ENCODE measurements around the gene NAALADL2. TPM values are rescaled to one million over a fixed set of nuclear protein-coding genes. Genes with fewer than 3 reads are reported as not detected.

The NAALADL2 gene
- total and polyA plus RNA-seq, 2 of the 4 experiments (the other 2 are of a cell fraction) = 3.8 to 19.2 TPM

DNA sequence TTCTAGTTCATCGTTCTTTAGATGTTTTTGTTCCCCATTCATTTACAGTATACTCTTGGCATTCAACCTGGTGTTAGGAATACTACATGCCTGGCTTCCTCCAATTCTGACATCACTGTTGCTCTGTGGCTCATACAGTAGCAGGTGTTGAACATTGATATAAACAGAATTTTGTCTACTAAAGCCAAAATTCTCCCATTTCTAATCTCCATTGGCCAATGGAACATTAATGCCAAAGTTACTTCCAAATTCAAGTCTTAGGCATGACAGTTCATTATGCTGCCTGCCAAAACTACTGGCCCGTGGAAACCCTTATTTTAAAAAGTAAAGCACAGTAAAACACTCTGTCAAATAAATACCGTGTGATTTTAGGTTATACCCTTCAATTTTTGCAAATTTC is 368.0 kb downstream of the NAALADL2 start:
- BruUV-seq (replicated peaks) = no TSS peak
- ATAC-seq (ENCODE audit: low read depth) (no peak), DNase-seq (no peak)
- no peak overlapping the region for H3K18ac ChIP-seq (ENCODE audit: low read depth, low read length)
- no peak overlapping the region for H3K56ac ChIP-seq (ENCODE audit: extremely low read depth, insufficient read depth, low read length)
- no peak overlapping the region for H3K4ac ChIP-seq (ENCODE audit: low read depth, low read length)
- H4K91ac ChIP-seq (ENCODE audit: insufficient read depth, low read depth, low read length) = no peak overlapping the region
- no peak overlapping the region for H3K4me3 ChIP-seq (ENCODE audit: insufficient read depth, low read depth, low read length)
- no peak overlapping the region for H3K9ac ChIP-seq (ENCODE audit: low read depth, low read length)
- intact Hi-C loops (cut with micrococcal nuclease) = no loop called here
- no peak overlapping the region for H3K14ac ChIP-seq (replicated peaks; ENCODE audit: low read depth, low read length)
- TF ChIP-seq SMC3 (IDR thresholded peaks at IDR 0.05; ENCODE audit: low read depth, low read length) = no peak
- no peak for TF ChIP-seq RFX5 (IDR thresholded peaks at IDR 0.05; ENCODE audit: low read depth, low read length)
- no peak for TF ChIP-seq POLR2A (IDR thresholded peaks at IDR 0.05; ENCODE audit: low read depth, low read length)
- TF ChIP-seq CEBPB (IDR thresholded peaks at IDR 0.05; ENCODE audit: low read depth, low read length) = no peak
- no peak for TF ChIP-seq MXI1 (IDR thresholded peaks at IDR 0.05; ENCODE audit: borderline replicate concordance, low read depth, low read length)
- no peak for TF ChIP-seq FOS (IDR thresholded peaks at IDR 0.05; ENCODE audit: low read depth, low read length)
- TF ChIP-seq, protein P1, sequence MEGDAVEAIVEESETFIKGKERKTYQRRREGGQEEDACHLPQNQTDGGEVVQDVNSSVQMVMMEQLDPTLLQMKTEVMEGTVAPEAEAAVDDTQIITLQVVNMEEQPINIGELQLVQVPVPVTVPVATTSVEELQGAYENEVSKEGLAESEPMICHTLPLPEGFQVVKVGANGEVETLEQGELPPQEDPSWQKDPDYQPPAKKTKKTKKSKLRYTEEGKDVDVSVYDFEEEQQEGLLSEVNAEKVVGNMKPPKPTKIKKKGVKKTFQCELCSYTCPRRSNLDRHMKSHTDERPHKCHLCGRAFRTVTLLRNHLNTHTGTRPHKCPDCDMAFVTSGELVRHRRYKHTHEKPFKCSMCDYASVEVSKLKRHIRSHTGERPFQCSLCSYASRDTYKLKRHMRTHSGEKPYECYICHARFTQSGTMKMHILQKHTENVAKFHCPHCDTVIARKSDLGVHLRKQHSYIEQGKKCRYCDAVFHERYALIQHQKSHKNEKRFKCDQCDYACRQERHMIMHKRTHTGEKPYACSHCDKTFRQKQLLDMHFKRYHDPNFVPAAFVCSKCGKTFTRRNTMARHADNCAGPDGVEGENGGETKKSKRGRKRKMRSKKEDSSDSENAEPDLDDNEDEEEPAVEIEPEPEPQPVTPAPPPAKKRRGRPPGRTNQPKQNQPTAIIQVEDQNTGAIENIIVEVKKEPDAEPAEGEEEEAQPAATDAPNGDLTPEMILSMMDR (conservative IDR thresholded peaks at IDR 0.05; ENCODE audit: low read depth, low read length) = no peak
- TF ChIP-seq BHLHE40 (IDR thresholded peaks at IDR 0.05; ENCODE audit: low read depth, low read length) = no peak
- no peak for TF ChIP-seq MAZ (IDR thresholded peaks at IDR 0.05; ENCODE audit: borderline replicate concordance, low read depth, low read length)
- TF ChIP-seq NFE2L2 (IDR thresholded peaks at IDR 0.05; ENCODE audit: low read depth, low read length) = no peak
- no peak for TF ChIP-seq CHD1 (IDR thresholded peaks at IDR 0.05; ENCODE audit: low read depth, low read length)
- TF ChIP-seq, protein P2, sequence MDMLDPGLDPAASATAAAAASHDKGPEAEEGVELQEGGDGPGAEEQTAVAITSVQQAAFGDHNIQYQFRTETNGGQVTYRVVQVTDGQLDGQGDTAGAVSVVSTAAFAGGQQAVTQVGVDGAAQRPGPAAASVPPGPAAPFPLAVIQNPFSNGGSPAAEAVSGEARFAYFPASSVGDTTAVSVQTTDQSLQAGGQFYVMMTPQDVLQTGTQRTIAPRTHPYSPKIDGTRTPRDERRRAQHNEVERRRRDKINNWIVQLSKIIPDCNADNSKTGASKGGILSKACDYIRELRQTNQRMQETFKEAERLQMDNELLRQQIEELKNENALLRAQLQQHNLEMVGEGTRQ (IDR thresholded peaks at IDR 0.05; ENCODE audit: low read depth, low read length) = no peak
- no peak for TF ChIP-seq RCOR1 (IDR thresholded peaks at IDR 0.05; ENCODE audit: insufficient replicate concordance, low read length)
- in situ Hi-C loops (cut with MboI; ENCODE audit: low sequenced_read_pairs) = no loop called here
- no peak overlapping the region for H2BK120ac ChIP-seq (ENCODE audit: low read depth, low read length)
- H2AK5ac ChIP-seq (ENCODE audit: low read depth, low read length) = no peak overlapping the region
- POLR2A ChIA-PET (ENCODE audit: unreplicated experiment) = no interaction called here
- no peak overlapping the region for H2BK15ac ChIP-seq (ENCODE audit: low read depth, low read length)
- H2AK9ac ChIP-seq (replicated peaks; ENCODE audit: low read depth, low read length, poor library complexity) = no peak overlapping the region
- H3K27ac ChIP-seq (ENCODE audit: insufficient read depth, low read length) = no peak overlapping the region
- H2AFZ ChIP-seq (replicated peaks; ENCODE audit: low read length, poor library complexity) = no peak overlapping the region
- dilution Hi-C loops (cut with HindIII; ENCODE audit: low sequenced_read_pairs, unreplicated experiment) = no loop called here
- CTCF ChIA-PET = no interaction called here
- no peaks in the 10 kb centered on the region for H4K20me1 ChIP-seq (ENCODE audit: insufficient read depth, low read length)
- H3K36me3 ChIP-seq (ENCODE audit: control insufficient read depth, insufficient read depth, low read length) = no peaks in the 10 kb centered on the region
- H3K4me1 ChIP-seq (ENCODE audit: control insufficient read depth, insufficient read depth, low read length) = no peaks in the 10 kb centered on the region
- H3K9me3 ChIP-seq (ENCODE audit: control insufficient read depth, insufficient read depth, low read length) = no peaks in the 10 kb centered on the region
- H4K5ac ChIP-seq (ENCODE audit: low read depth, low read length) = no peak overlapping the region
- no peaks in the 10 kb centered on the region for H3K9me1 ChIP-seq (ENCODE audit: insufficient read depth, low read length)
- no peak overlapping the region for H3K23ac ChIP-seq (ENCODE audit: low read depth, low read length)
- H3K79me1 ChIP-seq (ENCODE audit: low read depth in 1 of 2, low read length in 2 of 2) = no peaks in the 10 kb centered on the region
- H3K27me3 ChIP-seq (ENCODE audit: control insufficient read depth, insufficient read depth, low read length) = no peaks in the 10 kb centered on the region
- H3K4me2 ChIP-seq (ENCODE audit: low read depth, low read length) = no peak overlapping the region
- H2BK5ac ChIP-seq (ENCODE audit: low read depth, low read length, poor library complexity, severe bottlenecking) = no peak overlapping the region
- H4K8ac ChIP-seq (ENCODE audit: low read depth in 2 of 2, low read length in 2 of 2) = no peak overlapping the region
- no CpG with 5 or more reads among the region's 3 CpGs for WGBS, 2 experiments (ENCODE audit: extremely low coverage in 2 of 2, insufficient read length in 1 of 2)
- no peak overlapping the region for H2BK20ac ChIP-seq (ENCODE audit: low read depth, low read length)

Data from IMR-90 (cell line).